Stimulated activated CD8-positive, alpha-beta memory T cell treated with anti-CD3 and anti-CD28 coated beads, Interleukin-4, amount 100 ng/mL, for 4 hours (primary cell): ENCODE data around the gene SMIM31.

Source experiments
- DNase-seq, 2 donors: peaks; one replicate each; pipeline ENCODE4 v3.0.0-alpha.2; 2020; ENCODE audit warnings: low read depth in 2 of 2, low spot score in 1 of 2

SMIM31 gene

DNA sequence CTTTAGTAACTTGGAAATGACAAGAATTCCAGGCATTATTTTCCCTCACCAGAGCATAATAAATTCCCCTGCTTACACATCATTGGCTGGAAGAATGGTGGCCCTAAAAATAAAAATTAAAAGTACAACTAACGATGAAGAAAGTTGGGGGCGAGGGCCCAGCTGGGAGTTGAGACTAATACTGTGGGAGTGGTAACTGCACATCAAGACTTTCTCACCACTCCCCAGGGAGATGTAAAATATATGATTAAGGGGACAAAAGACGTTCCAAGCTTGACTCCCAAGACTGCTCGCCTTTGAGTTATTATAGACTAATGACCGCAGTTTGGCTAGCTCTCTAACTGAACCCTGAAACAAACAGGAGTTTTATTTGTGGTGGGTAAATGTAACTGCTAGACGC lies 30.0 kb downstream of the SMIM31 start:
- DNase-seq: no peak

DNA sequence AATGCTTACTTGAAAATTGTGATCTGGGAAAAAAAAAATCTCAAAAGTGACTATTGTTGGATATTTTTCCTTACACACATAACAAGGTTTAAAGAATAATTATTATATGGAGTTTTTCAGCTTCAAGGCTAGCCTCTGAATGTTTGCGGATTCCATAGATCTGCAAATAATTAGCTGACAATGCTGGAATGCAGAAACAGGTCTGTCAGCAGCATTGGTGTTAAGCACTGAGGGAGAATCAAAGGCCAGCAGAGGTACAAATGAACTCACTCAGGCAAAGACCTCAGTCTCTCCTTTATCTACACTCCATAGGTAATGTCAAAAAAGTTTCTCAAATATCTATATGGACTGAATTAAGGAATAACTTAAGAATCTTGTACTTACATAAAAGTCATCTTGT lies 35.1 kb downstream of the SMIM31 start:
- DNase-seq: no peak

DNA sequence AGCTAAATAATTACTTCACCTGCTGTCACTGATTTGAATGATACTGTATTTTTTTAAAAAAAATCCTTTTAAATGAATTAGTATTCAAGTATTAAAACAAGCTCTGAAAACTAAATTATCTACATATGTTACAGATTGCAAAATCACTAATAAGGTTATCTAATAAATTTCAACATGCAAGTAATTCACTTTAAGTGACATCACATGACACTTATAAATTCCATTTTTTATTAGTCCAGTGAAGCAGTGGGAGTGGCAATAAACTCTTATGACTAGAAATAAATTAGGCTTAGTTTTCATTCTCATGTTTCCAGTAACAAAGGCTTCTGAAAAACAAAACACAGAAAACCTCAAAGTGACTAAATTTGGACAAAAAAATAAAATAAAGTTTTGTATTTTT lies 36.3 kb downstream of the SMIM31 start:
- DNase-seq: no peak

DNA sequence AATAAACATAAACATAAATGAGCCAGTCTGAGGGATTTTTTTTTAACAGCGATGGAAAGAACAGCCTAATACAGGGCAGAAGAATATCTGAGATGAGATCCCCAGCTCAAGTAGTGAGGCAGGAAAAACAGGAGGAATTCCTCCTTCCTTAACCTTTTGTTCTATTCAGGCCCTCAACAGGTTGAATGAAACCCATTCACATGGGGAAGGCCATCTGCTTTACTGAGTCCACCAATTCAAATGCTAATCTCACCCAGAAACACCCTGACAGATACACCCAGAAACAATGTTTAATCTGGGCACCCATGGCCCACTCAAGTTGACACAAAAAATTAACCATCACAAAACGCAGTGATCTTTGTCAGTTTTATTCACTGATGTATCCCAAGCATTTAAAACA lies 45.5 kb downstream of the SMIM31 start:
- DNase-seq: no peak

DNA sequence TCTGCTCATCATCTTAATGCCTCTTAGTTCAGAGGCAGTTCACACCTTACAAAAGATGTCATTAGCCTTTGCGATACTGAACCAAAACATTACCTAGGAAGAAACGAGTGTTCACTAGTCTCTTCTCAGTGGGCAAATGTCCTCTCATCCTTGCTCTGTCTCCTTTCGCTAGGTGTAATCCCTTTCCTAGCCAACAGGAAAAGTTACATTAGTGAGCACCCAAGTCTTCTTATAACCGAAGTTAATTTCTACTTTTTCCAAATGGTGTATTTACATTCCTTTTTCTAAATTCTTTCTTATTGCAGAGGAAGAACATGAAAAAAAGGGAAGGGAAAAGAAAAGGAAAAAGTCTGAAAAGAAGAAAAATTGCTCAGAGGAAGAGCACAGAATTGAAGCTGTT lies 46.9 kb downstream of the SMIM31 start:
- DNase-seq: no peak

DNA sequence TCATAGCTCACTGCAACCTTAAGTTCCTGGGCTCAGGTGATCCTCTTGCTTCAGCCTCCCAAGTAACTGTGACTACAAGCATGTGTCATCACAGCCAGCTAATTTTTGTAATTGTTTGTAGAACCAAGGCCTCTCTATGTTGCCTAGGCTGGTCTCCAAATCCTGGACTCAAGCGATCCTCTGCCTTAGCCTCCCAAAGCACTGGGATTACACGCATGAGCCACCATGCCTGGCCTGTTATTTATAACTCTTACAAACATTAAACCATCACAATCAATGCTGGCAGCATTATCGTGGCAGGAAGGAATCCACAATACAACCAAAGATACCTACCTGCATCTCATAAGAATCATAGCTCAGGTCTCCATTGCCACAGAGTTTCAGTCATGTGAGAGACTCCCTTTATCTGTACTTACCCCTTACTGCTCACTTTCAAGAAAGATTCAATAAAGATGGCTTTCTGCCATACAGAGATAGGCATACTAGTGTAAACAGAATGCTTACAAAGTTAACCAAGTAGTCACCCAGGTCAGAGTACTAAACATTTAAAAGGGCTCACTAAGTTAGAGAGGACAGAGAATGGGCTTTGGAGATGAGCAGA lies 48.5 kb downstream of the SMIM31 start:
- no peak for DNase-seq

DNA sequence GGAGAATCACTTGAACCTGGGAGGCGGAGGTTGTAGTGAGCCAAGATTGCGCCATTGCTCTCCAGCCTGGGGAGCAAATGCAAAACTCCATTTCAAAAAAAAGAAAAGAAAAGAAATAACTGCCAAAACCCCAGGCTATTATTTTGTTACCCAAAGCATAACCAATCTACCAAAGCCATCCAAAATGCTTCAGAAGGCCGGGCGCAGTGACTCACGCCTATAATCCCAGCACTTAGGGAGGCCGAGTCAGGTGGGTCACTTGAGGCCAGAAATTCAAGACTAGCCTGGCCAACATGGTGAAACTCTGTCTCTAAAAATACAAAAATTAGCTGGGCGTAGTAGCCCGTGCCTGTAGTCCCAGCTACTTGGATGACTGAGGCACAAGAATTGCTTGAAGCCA lies 49.8 kb downstream of the SMIM31 start:
- DNase-seq: no peak

DNA sequence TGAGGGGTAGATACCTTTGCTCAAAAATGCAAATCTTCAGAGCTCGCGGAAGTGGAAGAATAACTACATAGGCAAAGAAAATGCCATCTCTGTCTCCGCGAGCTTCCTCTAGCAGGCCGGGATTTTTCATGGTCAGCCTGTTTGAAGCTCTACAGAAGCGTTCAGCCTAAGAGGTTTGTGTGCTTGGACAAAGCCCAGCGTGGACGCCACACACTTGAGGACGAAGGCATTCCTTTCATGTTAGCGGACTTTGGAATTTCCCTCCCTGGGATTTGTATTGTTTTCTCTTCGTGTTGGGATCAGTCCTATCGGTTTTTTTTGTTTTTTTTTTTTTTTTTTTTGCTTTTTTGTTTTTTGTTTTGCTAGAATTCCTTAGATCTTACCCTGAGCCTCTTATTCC lies 53.7 kb downstream of the SMIM31 start:
- DNase-seq: no peak

DNA sequence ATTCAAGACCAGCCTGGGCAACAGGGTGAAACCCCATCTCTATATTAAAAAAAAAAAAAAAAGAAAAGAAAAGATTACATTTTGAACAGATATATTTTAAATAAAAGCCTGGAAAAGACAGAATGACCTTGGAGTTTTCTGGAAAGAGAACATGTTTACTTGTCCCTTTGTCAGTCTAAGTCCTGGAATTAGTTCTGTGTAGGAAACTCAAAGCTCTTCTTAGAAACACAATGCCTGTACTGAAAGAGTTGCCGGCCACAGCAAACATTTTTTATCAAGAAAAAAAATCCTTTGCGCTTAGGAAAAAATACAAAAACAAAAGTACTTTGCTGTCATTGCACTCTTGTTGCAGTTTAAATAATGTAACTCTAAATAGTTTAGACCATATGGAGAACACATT lies 59.6 kb downstream of the SMIM31 start:
- DNase-seq: no peak

DNA sequence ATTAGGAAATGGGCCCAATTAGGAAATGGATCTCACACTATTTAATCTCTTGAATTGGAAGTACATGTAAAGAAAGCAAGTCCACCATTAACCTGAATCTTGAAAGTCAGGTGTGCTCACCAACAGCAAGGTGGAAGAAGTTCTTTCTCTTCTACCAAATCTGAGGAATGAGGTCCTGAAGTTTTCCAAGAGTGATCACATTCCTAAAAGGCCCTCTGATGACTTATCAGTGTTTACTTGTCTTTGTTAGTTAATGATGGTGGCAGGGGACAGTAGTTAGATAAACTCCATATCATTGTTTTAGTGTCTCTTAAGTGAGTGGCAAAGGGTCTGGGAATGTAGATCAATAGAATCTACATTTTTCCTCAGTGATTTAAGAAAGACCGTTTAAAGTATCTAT lies 61.8 kb downstream of the SMIM31 start:
- DNase-seq: no peak

DNA sequence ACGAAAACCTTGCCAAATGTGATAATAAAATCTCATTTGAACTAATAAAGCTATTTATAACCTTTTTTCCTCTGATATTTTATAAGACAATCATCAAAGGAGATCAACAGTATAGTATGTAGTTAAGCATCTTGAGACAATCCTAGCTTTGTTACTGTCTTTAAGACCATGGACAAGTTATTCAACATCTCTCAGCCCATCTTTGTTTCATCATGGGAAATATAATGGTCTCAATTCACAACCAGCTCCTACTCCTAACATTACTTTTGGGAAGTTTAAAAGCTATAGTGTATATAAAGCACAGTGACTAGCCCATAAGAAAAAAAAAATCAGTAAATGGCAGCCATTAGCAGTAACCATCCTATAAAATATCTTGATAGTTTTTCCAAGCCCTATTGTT lies 65.4 kb downstream of the SMIM31 start:
- DNase-seq: no peak

DNA sequence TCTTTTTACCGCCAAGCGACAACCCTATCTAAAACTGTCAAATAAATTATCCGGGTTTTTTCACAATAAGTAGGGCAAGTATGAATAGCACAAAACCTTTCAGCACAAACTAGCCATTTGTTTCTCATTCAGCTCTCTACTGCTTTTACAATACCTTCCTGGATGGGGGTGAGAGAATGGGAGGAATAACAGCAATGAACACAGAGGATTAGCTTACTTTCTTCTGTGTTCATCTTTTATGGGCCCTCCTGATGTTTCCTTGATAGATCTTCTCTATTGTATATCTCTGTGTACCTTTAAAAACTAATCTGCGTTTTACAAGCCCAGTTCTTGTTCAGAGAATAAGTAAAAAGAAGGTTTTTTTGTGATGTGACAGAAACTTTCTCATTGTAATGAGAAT lies 67.8 kb downstream of the SMIM31 start:
- no peak for DNase-seq

DNA sequence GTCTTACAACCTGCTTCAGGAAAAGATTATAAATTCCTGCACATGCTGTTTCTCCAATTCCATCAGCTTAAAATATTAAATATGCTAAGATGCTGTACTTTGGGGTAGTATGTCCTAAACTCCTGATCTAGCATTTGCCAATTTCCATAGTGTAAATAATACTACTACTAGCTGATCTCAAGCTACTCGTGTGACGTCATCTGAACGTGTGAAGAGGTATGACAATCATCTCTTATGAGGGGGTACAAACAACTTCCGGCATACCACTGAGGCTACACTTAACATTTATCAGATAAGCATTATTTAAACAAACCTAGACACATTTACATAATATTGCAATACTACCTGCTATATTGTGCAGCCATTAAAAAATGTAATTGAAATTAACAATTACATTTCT lies 70.7 kb downstream of the SMIM31 start:
- no peak for DNase-seq

DNA sequence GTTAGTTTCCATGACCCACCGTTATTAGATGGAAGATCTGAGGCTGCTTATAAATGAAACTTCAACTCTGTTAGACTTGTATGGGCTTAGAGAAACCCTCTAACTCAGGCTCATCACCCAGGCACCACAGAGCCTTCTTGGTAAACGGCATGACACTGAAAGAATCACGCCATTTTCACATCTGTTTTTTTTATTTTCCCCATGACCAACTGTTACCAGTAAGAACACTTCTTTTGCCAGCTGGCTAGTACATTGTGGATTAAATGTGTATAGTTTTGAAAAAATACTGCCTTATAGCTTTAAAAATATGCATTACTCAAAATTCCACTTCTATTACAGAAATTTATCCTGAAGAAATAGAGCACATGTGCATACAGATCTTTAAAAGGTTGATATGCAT lies 75.0 kb downstream of the SMIM31 start:
- DNase-seq: no peak

DNA sequence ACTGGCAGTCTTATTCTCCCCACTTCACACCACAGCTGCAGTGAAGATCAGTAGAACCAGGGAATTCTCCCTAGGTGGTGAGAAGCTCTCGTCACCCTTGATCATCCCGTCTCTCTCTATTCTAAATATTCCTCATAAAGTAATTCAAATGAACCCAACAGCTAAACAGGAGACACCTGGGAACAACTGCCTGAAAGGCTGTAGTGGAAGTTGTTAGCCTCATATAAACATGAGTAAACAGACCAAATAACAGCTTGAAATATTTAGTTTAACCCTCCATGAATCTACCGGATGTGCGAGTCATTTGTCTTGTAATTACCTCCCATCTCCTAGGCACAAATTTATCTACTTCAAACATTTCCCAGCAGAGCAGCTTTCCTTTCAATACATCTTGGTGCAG lies 92.6 kb downstream of the SMIM31 start:
- DNase-seq: no peak

DNA sequence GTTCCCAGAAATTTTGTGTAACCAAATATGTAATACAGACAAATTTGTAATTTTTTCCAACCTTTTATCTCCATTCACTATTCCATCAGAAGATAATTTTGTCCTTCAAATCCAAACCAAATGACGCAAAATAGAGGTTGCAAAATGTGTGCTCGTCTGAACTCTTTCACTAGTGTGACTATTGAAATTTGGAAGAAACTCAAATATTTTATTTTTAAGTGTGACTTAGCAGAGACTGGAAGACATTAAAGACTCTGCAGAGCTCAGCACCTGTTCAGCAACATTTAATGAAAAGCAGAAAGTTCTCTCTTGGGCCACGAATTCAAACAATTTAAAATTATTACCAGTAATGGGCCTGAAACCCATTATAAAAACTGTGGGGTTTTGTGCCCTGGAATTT lies 93.1 kb downstream of the SMIM31 start:
- DNase-seq: no peak

DNA sequence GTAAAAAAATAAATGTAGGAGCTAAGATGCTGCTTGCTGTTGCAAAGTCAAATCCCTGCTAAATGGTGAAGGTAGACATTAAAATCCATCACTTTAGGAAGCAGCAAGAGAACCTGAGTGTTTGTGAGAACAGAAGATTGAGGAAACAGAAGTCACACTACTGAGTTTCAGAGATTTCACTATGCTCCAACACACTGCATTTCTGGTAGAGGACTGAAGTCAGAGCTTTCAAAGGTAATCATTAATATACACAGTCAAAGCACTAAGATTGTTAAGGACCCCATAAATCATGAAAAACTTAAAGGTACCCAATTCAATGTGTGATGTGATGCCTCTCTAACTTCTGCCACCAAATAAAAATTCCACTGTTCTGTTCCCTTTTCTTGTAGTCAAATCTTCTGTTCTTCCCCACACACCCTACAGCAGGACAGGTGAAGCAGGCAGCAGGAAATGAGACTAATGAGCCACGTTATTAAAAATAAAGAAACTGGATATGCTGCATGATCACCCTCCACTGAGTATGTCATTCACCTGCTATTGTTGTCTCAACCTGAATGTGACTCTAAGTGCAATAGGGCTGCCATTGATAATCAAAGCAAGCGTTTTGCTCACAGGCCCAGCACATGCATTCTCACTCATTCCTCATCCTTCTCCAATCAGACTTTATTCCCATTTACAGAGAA lies 94.2 kb downstream of the SMIM31 start:
- no peak for DNase-seq
